Esophagus muscularis mucosa (tissue), 4 donors: Measurements from ENCODE around the gene LMAN2. TPM values are rescaled to one million over a fixed set of nuclear protein-coding genes. Genes with fewer than 3 reads are reported as not detected.

ENCODE experiments used
- DNase-seq: peaks from one replicate; pipeline ENCODE4 v3.0.0-alpha.2; 2017; ENCODE audit errors: extremely low spot score
- H3K27ac ChIP-seq, 4 donors: fragments of 200-600 bp; sonication (generic); replicated peaks in 1 of 4; 1 replicate in 3 of 4; 2 replicates in 1 of 4; pipeline ENCODE4 v1.5.1; 2016 to 2019; ENCODE audit warnings: mild to moderate bottlenecking in 1 of 4
- H3K27me3 ChIP-seq, 4 donors: fragments of 200-600 bp; sonication (generic); one replicate each; pipeline versions ENCODE4 v1.5.1 to v1.6.0; 2016 to 2019
- H3K36me3 ChIP-seq, 4 donors: fragments of 200-600 bp; sonication (generic); one replicate each; pipeline ENCODE4 v1.5.1; 2016 to 2019
- H3K4me1 ChIP-seq, 4 donors: fragments of 200-600 bp; sonication (generic); one replicate each; pipeline ENCODE4 v1.5.1; 2016 to 2019
- H3K4me3 ChIP-seq, 4 donors: fragments of 200-600 bp; sonication (generic); 1 replicate in 2 of 4; 2 replicates in 2 of 4; pipeline ENCODE4 v1.5.1; 2016 to 2019; ENCODE audit warnings: mild to moderate bottlenecking in 4 of 4, moderate library complexity in 1 of 4
- H3K9me3 ChIP-seq, 4 donors: fragments of 200-600 bp; sonication (generic); 1 replicate in 3 of 4; 2 replicates in 1 of 4; pipeline ENCODE4 v1.5.1; 2016 to 2019
- CTCF ChIP-seq, 3 experiments: fragments of 200-600 bp in 2 of 3; fragments of 450-650 bp in 1 of 3; sonication (generic) in 2 of 3; IDR thresholded peaks; one replicate each; pipeline ENCODE4 v1.5.1; 2017 to 2019; ENCODE audit warnings: antibody characterized with exemption in 3 of 3, mild to moderate bottlenecking in 2 of 3, moderate library complexity in 1 of 3
- EP300 ChIP-seq: sonication (generic); formaldehyde crosslinking; IDR thresholded peaks from one replicate; pipeline ENCODE4 v1.6.1; 2017; ENCODE audit warnings: antibody characterized with exemption
- POLR2A ChIP-seq: fragments of 450-650 bp; IDR thresholded peaks from one replicate; pipeline ENCODE4 v1.6.1; 2017; ENCODE audit warnings: antibody characterized with exemption, moderate library complexity, mild to moderate bottlenecking, low read depth
- POLR2AphosphoS5 ChIP-seq, 2 donors: sonication (generic); formaldehyde crosslinking; IDR thresholded peaks; one replicate each; pipeline ENCODE4 v1.6.1; 2017; ENCODE audit warnings: antibody characterized with exemption in 2 of 2
- WGBS: methylation state at CpG from one replicate; pipeline ENCODE4 v1.1.5; 2018; 5-methylcytosine and 5-hydroxymethylcytosine counted together
- intact Hi-C: fragments of 100-400 bp; cut with DNase I; formaldehyde crosslinking; loops from one replicate; pipeline ENCODE4 v1.15.1; 2023
- total RNA-seq, 4 donors: library from RNA; depleted of rRNA; stranded (reverse); fragments of >200 nt; gene quantifications; one replicate each; pipeline versions ENCODE4 v1.1.0 to v1.2.1, GENCODE V29; 2016

The LMAN2 gene
- total RNA-seq, 4 donors from 2014 or later = 95.1 to 168 (median 128) TPM

GRCh38 chr5:177317959-177318377, 33.5 kb downstream of the LMAN2 start:
- Histone ChIP-seq H3K9me3 (no peaks in the 10 kb centered on the region), H3K4me1 (peaks cover 0 to 5% (median 1%) of the 10 kb centered on the region in 4 donors), H3K27me3 (no peaks in the 10 kb centered on the region), H3K36me3 (peaks cover 0 to 13% (median 9%) of the 10 kb centered on the region in 4 donors), H3K27ac (no peak overlapping the region), H3K4me3 (no peak overlapping the region)
- no peak for DNase-seq
- WGBS = 33% methylated on average over 7 of the region's 7 CpGs
- intact Hi-C loops = loop anchor here (5.0 to 10.0 kb wide), 3 partner anchors 34 to 137 kb away; partner anchors contain the start of gene LMAN2
- no peak for TF ChIP-seq EP300
- TF ChIP-seq CTCF (IDR thresholded peaks at IDR 0.05) = peak; percentile 79 to 91 (median 84)

DNA sequence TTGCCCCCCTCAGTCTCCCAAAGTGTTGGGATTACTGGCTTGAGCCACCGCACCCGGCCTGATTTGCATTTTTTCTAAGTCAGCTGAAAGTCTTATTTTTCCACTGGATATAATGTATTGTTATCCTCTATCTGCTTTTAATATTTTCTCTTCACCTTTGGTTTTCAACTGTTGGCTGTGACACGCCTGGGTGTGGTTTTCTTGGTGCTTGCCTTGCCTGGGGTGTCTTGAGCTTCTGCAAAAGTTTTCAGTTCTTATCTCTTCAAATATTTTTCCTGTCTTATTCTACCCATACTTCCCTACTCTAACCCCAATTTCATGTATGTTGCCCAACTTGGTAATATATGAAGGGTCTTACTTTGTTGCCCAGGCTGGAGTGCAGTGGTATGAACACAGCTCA, 35.5 kb downstream of the LMAN2 start:
- Histone ChIP-seq H3K4me3 (no peak overlapping the region), H3K4me1 (peaks cover 19 to 25% (median 21%) of the 10 kb centered on the region in 4 donors), H3K27ac (no peak overlapping the region), H3K9me3 (no peaks in the 10 kb centered on the region), H3K27me3 (no peaks in the 10 kb centered on the region), H3K36me3 (peaks cover 0 to 12% (median 7%) of the 10 kb centered on the region in 4 donors)
- DNase-seq = no peak
- 97% methylated on average over 3 of the region's 3 CpGs for WGBS
- intact Hi-C loops = loop anchor here (5.0 to 10.0 kb wide), 3 partner anchors 36 to 139 kb away; partner anchors contain the start of gene LMAN2
- TF ChIP-seq EP300 = no peak
- no peak for TF ChIP-seq CTCF (IDR thresholded peaks at IDR 0.05)
- TF ChIP-seq POLR2AphosphoS5 (IDR thresholded peaks at IDR 0.05) = no peak
- TF ChIP-seq POLR2A = no peak

- Histone ChIP-seq H3K9me3 (no peaks in the 10 kb centered on the region), H3K27me3 (no peaks in the 10 kb centered on the region), H3K27ac (no peak overlapping the region), H3K4me3 (no peak overlapping the region), H3K4me1 (peaks cover 20 to 31% (median 25%) of the 10 kb centered on the region in 4 donors), H3K36me3 (peaks cover 0 to 9% (median 4%) of the 10 kb centered on the region in 4 donors)
- no peak for TF ChIP-seq CTCF (IDR thresholded peaks at IDR 0.05)
- no peak for TF ChIP-seq POLR2AphosphoS5 (IDR thresholded peaks at IDR 0.05)
- TF ChIP-seq EP300 = no peak
- no peak for TF ChIP-seq POLR2A
- intact Hi-C loops = loop anchor here (5.0 to 10.0 kb wide), 3 partner anchors 37 to 139 kb away; partner anchors contain the start of gene LMAN2
- WGBS = 93% methylated on average over 6 of the region's 7 CpGs
- no peak for DNase-seq
These were observed 36.1 kb downstream of the LMAN2 start for GRCh38 chr5:177315411-177315810.

- WGBS = 90% methylated on average over 10 of the region's 18 CpGs
- peaks cover 20 to 36% (median 25%) of the 10 kb centered on the region in 4 donors for H3K4me1 ChIP-seq
- H3K27me3 ChIP-seq = no peaks in the 10 kb centered on the region
- H3K36me3 ChIP-seq = peaks cover 0 to 8% (median 2%) of the 10 kb centered on the region in 4 donors
- H3K9me3 ChIP-seq = no peaks in the 10 kb centered on the region
- TF ChIP-seq EP300 (no peak), POLR2AphosphoS5 (IDR thresholded peaks at IDR 0.05) (no peak), CTCF (IDR thresholded peaks at IDR 0.05) (no peak), POLR2A (no peak)
- intact Hi-C loops = loop anchor here (5.0 to 10.0 kb wide), 3 partner anchors 38 to 140 kb away; partner anchors contain the start of gene LMAN2
- H3K4me3 ChIP-seq = no peak overlapping the region
- no peak overlapping the region for H3K27ac ChIP-seq
- no peak for DNase-seq
These were observed 36.8 kb downstream of the LMAN2 start for GRCh38 chr5:177314376-177315342.
